Nephron (organoid): Measurements from ENCODE around the gene FUCA1.
A peak's percentile ranks its signal among the peaks of the same experiment; 100 is the strongest.

Source experiments
- H3K27ac Mint-ChIP-seq, 3 experiments: 2 replicates each; pipeline ENCODE4 v1.8.0; 2020; ENCODE audit warnings: mixed read lengths in 3 of 3, mild to moderate bottlenecking in 2 of 3, moderate library complexity in 1 of 3
- H3K27me3 Mint-ChIP-seq: 2 replicates; pipeline ENCODE4 v1.8.0; 2021; ENCODE audit warnings: low read depth, mild to moderate bottlenecking, moderate library complexity, mixed read lengths
- H3K36me3 Mint-ChIP-seq: 2 replicates; pipeline ENCODE4 v1.8.0; 2020; ENCODE audit warnings: low read depth, mixed read lengths
- H3K4me1 Mint-ChIP-seq: 2 replicates; pipeline ENCODE4 v1.8.0; 2020; ENCODE audit warnings: mixed read lengths
- H3K4me3 Mint-ChIP-seq, 3 experiments: 2 replicates each; pipeline ENCODE4 v1.8.0; 2020; ENCODE audit warnings: mild to moderate bottlenecking in 3 of 3, mixed read lengths in 3 of 3, moderate library complexity in 2 of 3
- H3K9me3 Mint-ChIP-seq: 2 replicates; pipeline ENCODE4 v1.8.0; 2020; ENCODE audit warnings: mixed read lengths
- TF ChIP-seq, protein P1 (sequence below), 3 experiments: fragments of 200-600 bp; sonication (generic); IDR thresholded peaks; one replicate each; pipeline ENCODE4 v1.5.0; 2021; ENCODE audit warnings: antibody characterized with exemption in 3 of 3; ENCODE audit not compliant: unreplicated experiment in 3 of 3

Gene FUCA1

DNA sequence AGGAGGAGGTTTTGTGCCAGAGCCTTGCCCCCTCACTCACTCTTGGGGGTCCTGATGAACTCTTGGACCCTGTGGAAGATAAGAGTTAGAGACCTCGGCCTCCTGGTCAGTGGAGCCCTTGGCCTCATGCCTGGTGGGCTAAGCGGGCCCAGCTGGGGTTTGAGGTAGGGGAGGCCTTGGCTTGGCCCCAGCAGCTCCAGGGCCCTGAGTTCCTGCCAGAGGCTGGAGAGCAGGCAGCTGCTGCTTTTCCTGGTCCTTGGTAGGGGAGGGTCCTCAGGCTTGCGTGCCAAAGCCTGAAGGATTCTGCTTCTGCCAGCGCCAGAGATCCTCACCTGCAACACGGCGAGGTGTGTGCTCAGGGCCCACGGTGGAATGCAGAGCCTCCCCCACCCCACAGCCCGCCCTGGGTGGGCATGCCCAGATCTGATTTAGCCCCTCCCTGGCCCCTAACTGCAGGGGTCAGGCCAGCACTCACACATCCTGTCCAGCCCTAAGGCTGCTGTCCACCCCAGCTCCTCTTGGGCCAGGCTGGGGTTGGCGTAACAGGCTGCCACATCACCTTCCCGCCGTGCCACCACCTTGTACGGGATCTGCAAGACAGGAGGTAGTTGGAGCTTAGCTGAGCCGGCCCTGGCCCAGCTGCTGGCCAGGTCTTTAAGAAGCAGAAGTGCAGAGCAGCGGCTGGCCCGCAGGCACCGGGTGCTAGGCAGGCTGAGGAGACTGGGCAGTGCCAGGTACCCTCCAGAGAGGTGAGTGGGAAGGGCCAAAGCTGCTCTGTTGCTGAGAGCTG lies 72.2 kb downstream of the FUCA1 start:
- H3K27me3 Mint-ChIP-seq = no peaks in the 10 kb centered on the region
- peak overlapping the region in 2 of 3 experiments; percentile 52 to 82 for H3K27ac Mint-ChIP-seq
- TF ChIP-seq, protein P1, sequence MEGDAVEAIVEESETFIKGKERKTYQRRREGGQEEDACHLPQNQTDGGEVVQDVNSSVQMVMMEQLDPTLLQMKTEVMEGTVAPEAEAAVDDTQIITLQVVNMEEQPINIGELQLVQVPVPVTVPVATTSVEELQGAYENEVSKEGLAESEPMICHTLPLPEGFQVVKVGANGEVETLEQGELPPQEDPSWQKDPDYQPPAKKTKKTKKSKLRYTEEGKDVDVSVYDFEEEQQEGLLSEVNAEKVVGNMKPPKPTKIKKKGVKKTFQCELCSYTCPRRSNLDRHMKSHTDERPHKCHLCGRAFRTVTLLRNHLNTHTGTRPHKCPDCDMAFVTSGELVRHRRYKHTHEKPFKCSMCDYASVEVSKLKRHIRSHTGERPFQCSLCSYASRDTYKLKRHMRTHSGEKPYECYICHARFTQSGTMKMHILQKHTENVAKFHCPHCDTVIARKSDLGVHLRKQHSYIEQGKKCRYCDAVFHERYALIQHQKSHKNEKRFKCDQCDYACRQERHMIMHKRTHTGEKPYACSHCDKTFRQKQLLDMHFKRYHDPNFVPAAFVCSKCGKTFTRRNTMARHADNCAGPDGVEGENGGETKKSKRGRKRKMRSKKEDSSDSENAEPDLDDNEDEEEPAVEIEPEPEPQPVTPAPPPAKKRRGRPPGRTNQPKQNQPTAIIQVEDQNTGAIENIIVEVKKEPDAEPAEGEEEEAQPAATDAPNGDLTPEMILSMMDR (IDR thresholded peaks at IDR 0.05; ENCODE audit: unreplicated experiment in 3 of 3) = no peak
- peaks cover 15% of the 10 kb centered on the region for H3K4me1 Mint-ChIP-seq
- H3K36me3 Mint-ChIP-seq = peaks cover 8% of the 10 kb centered on the region
- H3K9me3 Mint-ChIP-seq = no peaks in the 10 kb centered on the region
- peak overlapping the region; percentile 45 to 68 (median 65) for H3K4me3 Mint-ChIP-seq
